ENCODE measurements around the gene SYS1.

The SYS1 gene

DNA sequence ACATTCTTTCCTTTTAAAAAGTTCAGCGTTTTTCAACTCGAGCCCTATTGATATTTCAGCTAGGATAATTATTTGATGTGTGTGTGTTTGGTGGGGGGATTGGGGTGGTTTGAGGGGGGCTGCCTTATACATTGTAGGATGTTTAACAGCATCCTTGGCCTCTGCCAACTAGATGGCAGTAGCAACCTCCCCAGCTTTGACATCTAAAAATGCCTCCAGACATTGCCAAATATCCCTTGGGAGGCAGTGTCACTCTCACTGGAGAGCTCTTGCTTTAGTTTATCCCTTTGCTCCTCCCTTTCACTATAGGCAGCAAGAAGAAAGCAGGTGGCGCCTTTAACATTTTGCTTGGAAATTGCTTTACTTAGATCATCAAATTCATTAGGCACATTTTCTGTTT lies 29.8 kb downstream of the SYS1 start:
- DNase-seq: no peak

DNA sequence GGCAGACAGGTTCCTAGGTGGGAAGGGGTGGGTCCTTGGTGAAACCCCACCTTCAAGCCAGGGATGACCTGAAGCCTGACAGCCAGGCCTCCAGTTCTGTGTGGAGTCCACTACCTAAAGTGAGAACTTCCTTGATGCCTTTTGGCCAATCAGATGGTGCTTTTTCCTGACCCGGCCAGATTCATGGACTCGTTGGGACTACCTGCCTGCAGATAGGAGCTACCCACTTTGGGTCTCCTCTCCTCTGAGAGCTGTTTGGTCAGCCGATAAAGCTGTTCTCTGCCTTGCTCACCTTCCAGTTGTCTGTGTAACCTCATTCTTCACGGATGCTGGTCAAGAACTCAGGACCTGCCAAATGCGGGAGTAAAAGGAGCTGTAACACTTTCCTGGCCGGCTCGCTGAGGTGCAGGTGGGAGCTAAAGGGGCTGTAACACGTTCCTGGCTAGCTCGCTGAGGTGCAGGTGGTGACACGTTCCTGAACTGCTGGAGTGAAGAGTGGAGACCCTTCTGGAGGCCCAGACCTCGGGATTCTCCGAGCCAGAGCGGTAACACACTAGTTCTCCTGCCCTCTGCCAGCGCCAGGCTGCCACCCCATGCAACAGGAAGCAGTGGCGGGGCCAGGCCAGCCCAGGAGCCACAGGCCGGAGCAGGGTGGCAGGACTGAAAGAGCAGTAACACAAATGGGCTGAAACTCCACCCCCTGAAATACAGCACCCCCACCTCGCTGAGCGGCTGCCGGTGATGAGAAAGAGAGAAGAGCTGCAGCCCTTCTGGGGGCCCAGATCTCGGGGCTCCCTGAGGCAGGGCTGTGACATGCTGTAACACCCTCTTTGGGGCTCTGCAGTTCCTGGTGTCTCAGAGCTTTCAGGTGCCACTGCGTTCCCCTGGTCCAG lies 31.5 kb downstream of the SYS1 start:
- DNase-seq: no peak

DNA sequence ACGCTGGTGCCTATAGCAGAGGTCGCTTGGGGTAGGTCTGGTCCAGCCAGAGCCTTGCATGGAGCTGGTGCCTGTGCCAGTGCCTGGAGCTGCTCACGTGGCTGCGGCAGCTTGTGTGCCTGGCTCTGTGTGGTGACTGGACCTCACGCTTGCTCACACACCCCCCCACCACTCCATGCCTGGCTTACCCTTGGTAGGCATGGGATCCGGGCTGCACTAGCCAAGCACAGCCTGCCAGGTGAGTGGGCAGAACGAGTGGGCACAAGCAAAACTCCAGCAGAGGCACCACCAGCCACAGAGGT lies 32.1 kb downstream of the SYS1 start:
- DNase-seq: no peak

DNA sequence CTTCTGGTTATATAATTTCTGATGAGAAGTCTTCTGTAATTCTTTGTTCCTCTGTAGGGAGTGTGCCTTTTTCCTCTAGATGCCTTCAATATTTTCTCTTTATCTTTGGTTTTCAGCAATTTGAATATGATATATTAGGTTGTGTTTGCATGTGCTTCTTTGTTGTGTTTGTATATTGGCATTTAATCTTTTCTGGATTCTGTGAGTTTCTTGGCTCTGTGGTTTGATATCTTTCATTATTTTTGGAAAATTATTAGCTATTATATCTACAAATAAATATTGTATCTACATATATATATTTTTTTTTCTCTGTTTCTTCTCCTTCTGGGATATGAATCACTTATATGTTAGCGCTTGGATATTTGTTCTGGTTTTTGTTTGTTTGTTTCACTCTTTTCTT lies 36.1 kb downstream of the SYS1 start:
- no peak for DNase-seq

DNA sequence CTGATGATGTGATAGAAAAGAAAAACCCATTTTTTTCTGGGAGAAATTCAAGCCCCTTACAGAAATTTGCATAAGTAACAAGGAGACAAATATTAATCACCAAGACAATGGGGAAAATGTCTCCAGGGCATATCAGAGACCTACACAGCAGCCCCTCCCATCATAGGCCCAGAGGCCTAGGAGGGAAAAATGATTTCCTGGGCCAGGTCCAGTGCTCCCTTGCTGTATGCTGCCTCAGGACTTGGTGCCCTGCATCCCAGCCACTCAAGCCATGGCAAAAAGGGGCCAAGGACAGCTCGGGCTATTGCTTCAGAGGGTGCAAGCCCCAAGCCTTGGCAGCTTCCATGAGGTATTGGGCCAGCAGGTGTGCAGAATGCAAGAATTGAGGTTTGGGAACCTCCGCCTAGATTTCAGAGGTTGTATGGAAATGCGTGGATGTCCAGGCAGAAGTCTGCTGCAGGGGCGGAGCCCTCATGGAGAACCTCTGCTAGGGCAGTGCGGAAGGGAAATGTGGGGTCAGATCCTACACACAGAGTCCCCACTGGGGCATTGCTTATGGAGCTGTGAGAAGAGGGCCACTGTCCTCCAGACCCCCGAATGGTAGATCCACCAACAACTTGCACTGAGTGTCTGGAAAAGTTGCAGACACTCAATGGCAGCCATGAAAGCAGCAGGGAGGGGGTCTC lies 37.5 kb downstream of the SYS1 start:
- no peak for DNase-seq

DNA sequence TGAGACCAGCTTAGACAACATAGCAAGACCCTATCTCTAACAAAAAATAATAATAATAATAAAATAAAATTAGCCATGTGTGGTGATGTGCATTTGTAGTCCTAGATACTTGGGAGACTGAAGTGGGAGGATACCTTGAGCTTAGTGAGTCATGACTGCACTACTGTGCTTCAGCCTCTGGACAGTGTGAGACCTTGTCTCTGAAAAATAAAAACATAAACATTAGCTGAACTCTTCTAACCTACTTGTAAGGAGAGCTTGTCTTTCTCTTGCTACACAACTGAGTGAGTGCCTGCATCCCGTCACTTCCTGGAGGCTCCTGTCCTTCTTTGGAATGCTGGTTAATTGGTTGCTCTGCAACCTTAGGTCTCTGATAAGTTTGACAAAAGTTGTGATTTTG lies 40.0 kb downstream of the SYS1 start:
- no peak for DNase-seq

DNA sequence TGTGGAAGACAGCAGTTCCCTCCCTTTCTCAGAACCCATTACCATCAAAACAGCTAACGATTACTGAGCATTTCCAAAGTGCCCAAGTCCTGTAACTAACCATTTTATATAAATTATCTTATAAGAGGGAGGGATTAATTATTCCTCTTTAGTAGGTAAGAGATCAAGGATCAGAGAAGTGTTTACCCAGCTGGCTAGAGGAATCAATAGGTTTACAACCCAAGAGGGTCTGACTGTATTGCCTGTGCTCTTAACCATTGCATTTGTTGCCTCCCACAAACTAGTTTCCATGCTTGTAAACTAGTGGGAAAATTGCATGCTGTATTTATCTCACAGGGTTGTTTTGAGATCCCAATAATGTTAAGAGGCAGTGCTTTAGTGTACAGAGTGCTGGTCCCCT lies 41.5 kb downstream of the SYS1 start:
- no peak for DNase-seq

DNA sequence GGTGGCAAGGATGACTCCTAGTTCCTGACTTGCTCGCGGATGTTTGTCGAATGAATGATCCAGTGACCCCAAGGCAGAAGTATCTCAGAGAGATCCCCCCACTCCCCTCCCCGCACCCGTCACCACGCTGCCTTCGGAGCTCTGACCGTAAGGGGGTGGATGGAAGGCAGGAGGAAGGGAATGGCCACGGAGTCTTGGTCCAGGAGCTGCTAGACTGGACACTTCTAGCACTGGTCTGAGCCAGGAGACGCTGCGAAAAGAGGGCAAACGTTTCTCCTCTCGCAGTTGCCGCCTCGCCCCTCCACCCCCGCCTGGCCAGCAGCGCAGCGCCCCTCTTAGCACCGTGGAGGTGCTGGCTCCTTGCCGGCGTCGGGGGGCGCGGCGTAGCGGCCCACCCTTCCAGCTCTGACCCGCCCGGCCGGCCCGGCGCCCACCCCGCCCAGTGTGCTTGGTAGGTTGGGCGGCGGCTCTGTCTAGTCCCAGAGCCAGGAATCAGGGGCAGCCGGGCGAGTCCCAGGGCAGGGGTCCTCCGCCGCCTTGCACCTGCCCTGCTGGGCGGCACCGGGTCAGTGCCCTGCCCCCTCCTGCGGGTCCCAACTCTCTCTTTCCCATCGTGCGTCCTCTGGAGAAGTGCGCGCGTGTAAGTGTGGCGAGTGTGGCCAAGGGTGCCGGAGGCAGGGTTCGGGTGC lies 42.8 kb downstream of the SYS1 start:
- no peak for DNase-seq

DNA sequence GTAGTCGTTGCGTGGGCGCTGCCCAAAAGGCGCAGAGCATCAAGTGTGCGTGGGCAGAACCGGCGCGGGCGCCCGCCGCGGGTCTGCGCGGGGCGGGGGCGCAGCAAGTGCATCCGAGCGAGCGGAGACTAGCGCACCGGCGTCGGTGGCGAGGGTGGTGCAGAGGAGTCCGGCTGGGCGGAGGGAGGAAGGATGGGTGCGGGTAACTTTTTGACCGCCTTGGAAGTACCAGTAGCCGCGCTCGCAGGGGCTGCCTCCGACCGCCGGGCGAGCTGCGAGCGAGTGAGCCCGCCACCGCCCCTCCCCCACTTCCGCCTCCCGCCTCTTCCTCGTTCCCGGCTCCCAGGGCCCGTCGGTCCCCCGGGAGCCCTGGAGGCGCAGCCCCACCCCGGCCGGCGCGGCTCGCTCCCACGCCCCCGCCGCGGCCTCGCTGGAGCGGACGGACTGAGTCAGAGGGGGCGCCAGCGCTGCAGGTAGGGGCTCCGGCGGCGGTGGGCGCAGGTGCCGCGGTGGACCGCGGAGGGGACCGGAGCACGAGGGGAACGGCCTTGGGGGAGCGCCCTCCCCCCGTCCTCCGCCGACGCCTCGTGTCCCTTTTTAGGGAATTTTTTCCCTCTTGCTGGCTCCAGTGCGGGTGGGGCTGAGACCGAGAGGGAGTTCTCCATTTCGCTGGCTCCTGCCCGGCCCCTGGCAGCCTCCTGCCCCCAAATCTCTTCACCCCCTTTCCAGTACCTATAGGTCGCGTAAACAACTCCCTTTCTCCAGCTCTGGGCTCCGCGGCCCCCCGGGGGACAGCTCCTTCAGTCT lies 43.5 kb downstream of the SYS1 start:
- no peak for DNase-seq

DNA sequence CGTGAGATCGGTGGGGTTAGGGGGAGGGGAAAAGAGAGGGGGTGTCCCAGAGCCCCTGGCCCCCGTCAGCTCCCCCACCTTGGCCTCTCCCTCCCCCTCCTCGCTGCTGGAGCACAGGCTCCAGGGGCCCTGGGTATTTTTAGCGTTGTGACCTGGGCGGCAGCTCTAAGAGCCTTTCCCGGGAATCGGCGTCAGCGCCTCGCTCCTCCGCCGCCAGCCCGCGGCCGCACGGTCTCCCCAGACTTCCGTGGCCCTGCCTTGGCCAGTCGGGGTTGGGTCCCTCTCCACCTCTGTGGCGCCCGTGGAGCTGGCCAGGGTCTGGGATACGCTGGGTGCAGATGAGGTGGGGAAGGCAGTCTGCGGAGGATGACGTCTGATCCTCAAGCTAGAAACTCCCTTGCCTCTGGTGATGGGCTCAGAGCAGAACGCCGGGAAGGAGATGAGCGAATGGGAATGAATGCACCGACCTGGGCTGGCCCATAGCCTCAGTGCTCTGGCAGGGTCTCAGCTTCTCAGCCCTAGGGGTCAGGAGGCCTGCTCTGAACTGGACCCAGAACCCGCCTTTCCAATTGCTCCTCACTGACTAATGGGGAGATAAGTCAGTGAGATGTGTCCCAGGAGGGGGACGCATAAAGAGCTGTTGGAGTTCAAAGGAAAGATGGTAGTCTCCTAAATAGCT lies 44.2 kb downstream of the SYS1 start:
- no peak for DNase-seq

DNA sequence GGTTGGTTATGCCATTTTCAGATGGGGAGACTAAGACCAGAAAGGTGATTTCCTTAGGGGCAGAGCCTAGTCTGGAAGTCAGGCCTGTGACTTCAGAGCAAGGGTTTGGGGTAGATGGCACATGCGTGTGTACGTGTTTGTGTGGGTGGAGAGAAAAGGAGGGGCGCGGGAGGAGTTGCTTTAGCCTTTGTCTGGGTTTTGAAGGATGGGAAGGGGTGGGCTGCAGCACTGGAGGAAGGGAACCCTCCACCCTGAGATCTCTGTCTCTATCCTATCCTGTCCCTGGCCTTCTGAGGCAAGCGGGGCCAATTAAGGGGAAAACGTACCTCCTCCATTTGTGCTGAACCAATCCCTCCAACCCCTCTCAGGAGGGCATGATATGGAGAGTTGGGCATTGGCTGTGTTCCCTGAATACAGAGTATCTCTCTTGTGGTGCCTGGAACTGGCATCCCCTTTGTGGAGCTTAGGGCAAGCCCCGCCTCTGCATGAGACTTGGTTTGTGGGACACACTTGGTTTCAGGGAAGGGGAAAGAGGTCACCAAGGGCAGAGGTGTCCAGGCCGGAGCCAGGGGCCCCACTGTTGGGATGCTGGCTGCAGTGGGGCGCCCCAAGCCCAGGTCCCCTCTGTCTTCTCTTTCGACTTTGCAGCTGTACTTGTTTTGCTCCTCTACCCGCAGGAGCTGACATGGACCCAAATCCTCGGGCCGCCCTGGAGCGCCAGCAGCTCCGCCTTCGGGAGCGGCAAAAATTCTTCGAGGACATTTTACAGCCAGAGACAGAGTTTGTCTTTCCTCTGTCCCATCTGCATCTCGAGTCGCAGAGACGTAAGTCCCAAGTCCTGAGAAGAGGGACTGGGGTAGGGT lies 45.1 kb downstream of the SYS1 start, which contains the start of gene DBNDD2:
Gene DBNDD2 (plus strand): TSS at position 507 of the 863 bp plus-strand sequence. CDS start 179 bp downstream, at position 686.
- no peak for DNase-seq

DNA sequence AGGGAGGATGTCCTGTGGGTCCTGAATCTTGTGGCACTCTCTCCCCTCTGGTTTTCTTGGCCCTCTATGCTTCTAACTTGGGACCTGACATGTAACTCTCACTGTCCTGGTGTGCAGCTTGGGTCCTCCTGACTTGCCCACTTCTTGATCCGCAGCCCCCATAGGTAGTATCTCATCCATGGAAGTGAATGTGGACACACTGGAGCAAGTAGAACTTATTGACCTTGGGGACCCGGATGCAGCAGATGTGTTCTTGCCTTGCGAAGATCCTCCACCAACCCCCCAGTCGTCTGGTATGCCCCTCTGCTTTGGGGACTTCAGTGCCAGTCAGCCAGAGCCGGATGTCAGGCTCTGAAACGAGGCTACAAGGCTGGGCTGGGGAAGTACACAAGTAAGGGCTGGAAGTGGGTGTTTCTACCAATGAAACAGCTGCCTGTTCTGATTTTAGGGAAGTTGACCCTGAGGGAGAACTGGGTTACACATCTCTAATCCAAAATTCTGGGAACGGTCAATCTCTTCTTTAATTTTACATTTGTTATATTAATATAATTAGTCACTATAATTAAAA lies 45.8 kb downstream of the SYS1 start:
- DNase-seq: no peak

DNA sequence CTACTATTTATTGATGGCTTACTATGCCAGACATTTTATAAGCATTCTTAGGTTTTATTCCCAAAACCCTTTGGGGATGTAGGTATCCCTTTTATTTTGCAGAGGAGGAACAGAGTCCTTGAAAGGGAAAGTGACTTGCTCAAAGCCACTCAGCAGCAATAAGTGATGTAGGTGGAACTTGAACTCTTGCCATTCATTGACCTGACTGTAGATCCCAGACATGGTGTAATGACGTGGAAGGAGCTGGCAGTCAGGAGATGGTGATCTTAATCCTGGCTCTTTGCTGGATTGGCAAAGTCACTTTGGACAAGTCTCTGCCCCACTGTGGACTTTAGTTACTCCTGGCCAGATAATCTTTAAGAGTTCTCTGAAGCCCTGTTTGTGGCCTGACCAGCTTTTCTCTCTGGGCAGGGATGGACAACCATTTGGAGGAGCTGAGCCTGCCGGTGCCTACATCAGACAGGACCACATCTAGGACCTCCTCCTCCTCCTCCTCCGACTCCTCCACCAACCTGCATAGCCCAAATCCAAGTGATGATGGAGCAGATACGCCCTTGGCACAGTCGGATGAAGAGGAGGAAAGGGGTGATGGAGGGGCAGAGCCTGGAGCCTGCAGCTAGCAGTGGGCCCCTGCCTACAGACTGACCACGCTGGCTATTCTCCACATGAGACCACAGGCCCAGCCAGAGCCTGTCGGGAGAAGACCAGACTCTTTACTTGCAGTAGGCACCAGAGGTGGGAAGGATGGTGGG lies 46.7 kb downstream of the SYS1 start:
- no peak for DNase-seq

DNA sequence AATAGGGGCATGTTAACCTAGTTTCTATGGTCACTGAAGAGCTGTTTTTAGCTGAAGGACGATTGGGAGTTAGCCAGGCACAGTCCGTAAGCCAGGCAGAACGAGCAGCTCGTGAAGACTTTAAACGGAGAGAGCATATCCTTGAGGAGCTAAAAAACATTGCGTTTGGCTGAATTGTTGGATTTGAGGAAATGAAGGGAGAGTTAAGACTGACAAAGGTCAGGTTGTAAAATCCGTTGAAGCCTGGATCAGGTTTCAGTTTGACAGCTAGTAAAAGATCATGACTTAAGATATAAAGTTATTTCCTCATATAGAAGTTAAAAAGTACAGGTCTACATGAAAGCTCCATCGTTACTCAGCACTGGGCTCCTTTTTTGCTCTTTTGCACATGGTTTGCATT lies 47.9 kb downstream of the SYS1 start:
- no peak for DNase-seq

DNA sequence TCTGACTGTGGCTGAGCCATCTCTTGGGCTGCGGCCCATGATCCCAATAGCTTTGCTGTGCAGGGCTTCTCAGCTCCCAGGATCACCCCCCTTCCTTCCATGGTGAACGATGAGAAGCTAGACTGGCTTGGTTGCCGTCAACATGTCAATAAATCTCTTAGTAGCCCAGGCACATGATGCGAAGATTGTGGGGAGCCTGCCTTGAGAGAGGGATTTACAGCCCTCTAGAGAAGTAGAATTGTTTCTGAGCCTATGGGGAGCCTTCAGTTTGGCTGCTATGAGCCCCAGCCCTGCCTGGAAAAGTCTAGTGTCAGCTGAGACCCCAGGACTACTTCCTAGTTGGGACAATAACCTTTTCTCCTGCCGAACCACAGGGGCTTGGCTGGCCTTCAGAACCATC lies 49.7 kb downstream of the SYS1 start:
- DNase-seq: no peak

DNA sequence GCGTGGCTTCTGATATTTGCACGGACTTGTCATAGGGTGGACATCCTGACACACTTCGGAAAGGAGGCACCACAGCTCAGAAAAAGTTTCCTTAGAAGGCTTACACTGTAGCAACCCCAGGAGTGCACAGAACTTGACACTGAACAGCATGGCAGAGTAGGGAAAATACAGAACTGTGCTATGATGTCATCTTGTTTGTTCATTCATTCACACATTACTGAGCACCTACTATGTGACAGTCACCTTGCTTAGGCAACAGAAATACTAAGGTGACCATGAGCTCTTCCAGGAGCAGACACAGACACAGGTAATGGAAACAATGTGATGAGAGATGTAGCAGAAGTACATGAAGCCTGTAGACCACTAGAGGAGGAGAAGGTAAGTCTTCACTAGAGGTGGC lies 50.5 kb downstream of the SYS1 start:
- no peak for DNase-seq

DNA sequence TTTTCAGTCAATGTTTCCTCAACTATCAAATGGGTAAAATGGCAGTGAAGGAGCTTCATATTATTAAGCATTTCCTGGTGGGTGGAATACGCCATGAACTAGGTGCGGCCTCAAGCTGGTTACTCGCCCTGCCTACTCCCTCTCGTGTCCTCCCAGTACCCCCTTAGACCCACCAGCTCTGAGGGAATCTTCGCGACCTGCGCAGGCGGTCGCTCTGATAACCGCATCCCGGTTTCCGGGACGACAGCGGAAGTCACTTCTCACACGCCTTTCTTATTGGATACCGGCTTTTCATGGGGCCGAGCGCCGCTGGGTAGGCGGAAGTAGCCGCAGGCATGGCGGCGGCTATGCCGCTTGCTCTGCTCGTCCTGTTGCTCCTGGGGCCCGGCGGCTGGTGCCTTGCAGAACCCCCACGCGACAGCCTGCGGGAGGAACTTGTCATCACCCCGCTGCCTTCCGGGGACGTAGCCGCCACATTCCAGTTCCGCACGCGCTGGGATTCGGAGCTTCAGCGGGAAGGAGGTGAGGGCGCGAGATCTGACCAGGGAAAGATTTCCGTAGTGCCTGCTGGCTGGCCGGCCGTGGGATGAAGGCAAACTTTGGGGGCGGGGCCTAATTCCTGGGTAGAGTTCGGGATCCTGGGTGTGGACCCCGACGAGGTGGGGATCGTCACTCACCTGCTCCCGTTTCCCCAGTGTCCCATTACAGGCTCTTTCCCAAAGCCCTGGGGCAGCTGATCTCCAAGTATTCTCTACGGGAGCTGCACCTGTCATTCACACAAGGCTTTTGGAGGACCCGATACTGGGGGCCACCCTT lies 53.1 kb downstream of the SYS1 start, which contains the start of gene PIGT:
Gene PIGT (plus strand): TSS at position 320 of the 816 bp plus-strand sequence. CDS start 16 bp downstream, at position 336.
- peak; percentile 82 for DNase-seq

DNA sequence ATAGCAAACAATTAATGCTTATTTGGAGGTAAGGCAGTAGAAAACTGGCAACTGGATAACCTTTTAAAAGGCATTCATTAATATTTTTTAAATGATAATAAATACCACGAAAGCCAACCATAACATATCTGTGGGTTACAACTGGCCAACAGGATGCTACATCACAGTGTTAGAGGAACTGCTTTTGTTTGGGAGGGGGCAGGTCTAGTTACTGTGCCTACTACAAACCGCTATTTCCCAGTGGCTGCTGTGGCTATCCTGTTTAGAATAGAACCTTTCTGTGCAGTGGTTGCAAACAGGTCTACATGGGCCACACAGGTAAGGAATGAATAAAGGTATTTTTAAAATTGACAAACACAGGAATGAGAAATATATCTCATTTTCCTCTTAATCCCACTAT lies 54.0 kb downstream of the SYS1 start:
- no peak for DNase-seq

Data from KG1 (cell line).